22Rv1 (cell line): ENCODE measurements around the gene SHROOM2.

Source experiments
- ZFX ChIP-seq: fragments of 450-650 bp; IDR thresholded peaks from 2 replicates; pipeline ENCODE4 v1.6.1; 2017; ENCODE audit warnings: antibody characterized with exemption, borderline replicate concordance
- TF ChIP-seq, protein P1 (sequence below): fragments of 450-650 bp; IDR thresholded peaks from 2 replicates; pipeline ENCODE4 v1.5.1; 2017; ENCODE audit warnings: mild to moderate bottlenecking

- TF ChIP-seq, protein P1, sequence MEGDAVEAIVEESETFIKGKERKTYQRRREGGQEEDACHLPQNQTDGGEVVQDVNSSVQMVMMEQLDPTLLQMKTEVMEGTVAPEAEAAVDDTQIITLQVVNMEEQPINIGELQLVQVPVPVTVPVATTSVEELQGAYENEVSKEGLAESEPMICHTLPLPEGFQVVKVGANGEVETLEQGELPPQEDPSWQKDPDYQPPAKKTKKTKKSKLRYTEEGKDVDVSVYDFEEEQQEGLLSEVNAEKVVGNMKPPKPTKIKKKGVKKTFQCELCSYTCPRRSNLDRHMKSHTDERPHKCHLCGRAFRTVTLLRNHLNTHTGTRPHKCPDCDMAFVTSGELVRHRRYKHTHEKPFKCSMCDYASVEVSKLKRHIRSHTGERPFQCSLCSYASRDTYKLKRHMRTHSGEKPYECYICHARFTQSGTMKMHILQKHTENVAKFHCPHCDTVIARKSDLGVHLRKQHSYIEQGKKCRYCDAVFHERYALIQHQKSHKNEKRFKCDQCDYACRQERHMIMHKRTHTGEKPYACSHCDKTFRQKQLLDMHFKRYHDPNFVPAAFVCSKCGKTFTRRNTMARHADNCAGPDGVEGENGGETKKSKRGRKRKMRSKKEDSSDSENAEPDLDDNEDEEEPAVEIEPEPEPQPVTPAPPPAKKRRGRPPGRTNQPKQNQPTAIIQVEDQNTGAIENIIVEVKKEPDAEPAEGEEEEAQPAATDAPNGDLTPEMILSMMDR = no peak
- no peak for TF ChIP-seq ZFX
Measured at GRCh38 chrX:9866633-9867032, 80.4 kb downstream of the SHROOM2 start.
